OCI-LY7 (cell line): ENCODE measurements around the gene EXPH5.

ENCODE experiments used
- CTCF ChIP-seq: fragments of 200-600 bp; sonication (generic); conservative IDR thresholded peaks from 2 replicates; pipeline ENCODE4 v1.5.1; 2014; ENCODE audit warnings: mild to moderate bottlenecking, antibody characterized with exemption, low read length, moderate library complexity, mixed read lengths
- EZH2phosphoT487 ChIP-seq: fragments of 200-600 bp; sonication (generic); IDR thresholded peaks from 2 replicates; pipeline ENCODE4 v1.6.1; 2018; ENCODE audit warnings: low read depth, borderline replicate concordance, mild to moderate bottlenecking, mixed run types, antibody characterized with exemption, low read length, moderate library complexity, mixed read lengths

- TF ChIP-seq CTCF (no peak), EZH2phosphoT487 (no peak)
These were observed 37.5 kb downstream of the EXPH5 start for GRCh38 chr11:108556019-108556418.
